Right lung (tissue), 5 donors: ENCODE data around the gene NPAT. TPM values are rescaled to one million over a fixed set of nuclear protein-coding genes. Genes with fewer than 3 reads are reported as not detected.
"Not testable (repeated sequence)": the region's sequence is repeated elsewhere in the genome, so short reads cannot be mapped to it uniquely, and the experiment has no call there.

ENCODE experiments used
- DNase-seq, 2 donors: peaks; one replicate each; pipeline ENCODE4 v3.0.0-alpha.2; 2013
- polyA plus RNA-seq, 5 donors: library from polyadenylated mRNA; unstranded; fragments of 120-200 nt; gene quantifications; one replicate each; pipeline versions ENCODE4 v1.2.1 to v1.2.3, GENCODE V29; 2013; ENCODE audit warnings: inconsistent platforms in 1 of 5, low replicate concordance in 1 of 5; ENCODE audit not compliant: insufficient read length in 5 of 5, insufficient read depth in 1 of 5

Gene NPAT
- polyA plus RNA-seq, 5 donors = 16.5 to 23.1 (median 20.6) TPM

- DNase-seq = no peak
Measured at GRCh38 chr11:108220721-108221336, 1.6 kb downstream of the NPAT start.

GRCh38 chr11:108218912-108219783 is 3.3 kb downstream of the NPAT start:
- DNase-seq = no peak

- DNase-seq = no peak
Measured at GRCh38 chr11:108218455-108218854, 4.0 kb downstream of the NPAT start.

- DNase-seq = no peak
Measured at GRCh38 chr11:108216988-108217387, 5.5 kb downstream of the NPAT start.

GRCh38 chr11:108213784-108214183 is 8.7 kb downstream of the NPAT start:
- DNase-seq = no peak

- DNase-seq = no peak
Measured at GRCh38 chr11:108210441-108210840, 12.0 kb downstream of the NPAT start.

GRCh38 chr11:108207683-108208060 is 14.8 kb downstream of the NPAT start:
- DNase-seq = no peak

- no peak for DNase-seq
Measured at GRCh38 chr11:108206969-108207682, 15.3 kb downstream of the NPAT start.

GRCh38 chr11:108206171-108206570 is 16.3 kb downstream of the NPAT start:
- no peak for DNase-seq

- no peak for DNase-seq
Measured at GRCh38 chr11:108204929-108205499, 17.4 kb downstream of the NPAT start.

- DNase-seq = no peak
Measured at GRCh38 chr11:108204376-108204775, 18.1 kb downstream of the NPAT start.

GRCh38 chr11:108203075-108203474 is 19.4 kb downstream of the NPAT start:
- no peak for DNase-seq

- DNase-seq = no peak
Measured at GRCh38 chr11:108199446-108200321, 22.8 kb downstream of the NPAT start.

- no peak for DNase-seq
Measured at GRCh38 chr11:108198833-108199232, 23.6 kb downstream of the NPAT start.

GRCh38 chr11:108197351-108197750 is 25.1 kb downstream of the NPAT start:
- DNase-seq = no peak

- no peak for DNase-seq
Measured at GRCh38 chr11:108196901-108197300, 25.5 kb downstream of the NPAT start.

GRCh38 chr11:108193725-108194124 is 28.7 kb downstream of the NPAT start:
- no peak for DNase-seq

- DNase-seq = no peak
Measured at GRCh38 chr11:108177570-108177969, 44.9 kb downstream of the NPAT start.

- no peak for DNase-seq
Measured at GRCh38 chr11:108170184-108170583, 52.3 kb downstream of the NPAT start.

GRCh38 chr11:108167624-108168023 is 54.8 kb downstream of the NPAT start:
- no peak for DNase-seq

- not testable (repeated sequence) for DNase-seq
Measured at GRCh38 chr11:108162878-108163277, 59.6 kb downstream of the NPAT start.
